Mucosa of descending colon (tissue), 3 donors: ENCODE results near the gene GMNC. TPM values are rescaled to one million over a fixed set of nuclear protein-coding genes. Genes with fewer than 3 reads are reported as not detected.

Experiments
- ATAC-seq: fragments of 200-7000 bp; cut with Tn5 transposase; one replicate; pipeline ENCODE4 v1.9.1; 2020; ENCODE audit warnings: mild to moderate bottlenecking, moderate library complexity
- DNase-seq, 3 donors: peaks; one replicate each; pipeline ENCODE4 v3.0.0-alpha.2; 2020
- H3K36me3 ChIP-seq: fragments of 200-600 bp; one replicate; pipeline ENCODE4 v1.8.0; 2021; ENCODE audit warnings: low read depth, mild to moderate bottlenecking
- H3K4me1 ChIP-seq: fragments of 200-600 bp; one replicate; pipeline ENCODE4 v1.8.0; 2021; ENCODE audit warnings: low read depth, mild to moderate bottlenecking
- H3K4me3 ChIP-seq: fragments of 200-600 bp; one replicate; pipeline ENCODE4 v1.8.0; 2021; ENCODE audit warnings: mild to moderate bottlenecking
- H3K9me3 ChIP-seq: fragments of 200-600 bp; one replicate; pipeline ENCODE4 v1.8.0; 2021; ENCODE audit warnings: mild to moderate bottlenecking
- CTCF ChIP-seq: fragments of 200-600 bp; IDR thresholded peaks from one replicate; pipeline ENCODE4 v1.8.0; 2022; ENCODE audit warnings: antibody characterized with exemption, mild to moderate bottlenecking
- intact Hi-C, 2 donors: fragments of 100-400 bp; cut with DNase I in 1 of 2; cut with micrococcal nuclease in 1 of 2; formaldehyde crosslinking; loops; one replicate each; pipeline versions ENCODE4 v1.11.0 to v1.11.1; 2022; cut with DNase I, micrococcal nuclease
- total RNA-seq, 3 donors: library from RNA; stranded (reverse); fragmentation: NEBNext Ultra II Directional in 2 of 3; extraction: Animal tissue kit (Norgen Biotek cat#: 25700) in 2 of 3; gene quantifications; one replicate each; pipeline versions ENCODE4 v1.2.1 to v1.2.4, GENCODE V29; 2021 to 2023
- donor health status: DM: no; HTN: no; CAD: no; lungs with moderate emphysema.
- donor health status: DM: no; HTN: no; CAD: no.
- donor health status: DM: no; HTN: yes; CAD: no.

The GMNC gene
- total RNA-seq, 3 donors from 2014 or later = not detected

DNA sequence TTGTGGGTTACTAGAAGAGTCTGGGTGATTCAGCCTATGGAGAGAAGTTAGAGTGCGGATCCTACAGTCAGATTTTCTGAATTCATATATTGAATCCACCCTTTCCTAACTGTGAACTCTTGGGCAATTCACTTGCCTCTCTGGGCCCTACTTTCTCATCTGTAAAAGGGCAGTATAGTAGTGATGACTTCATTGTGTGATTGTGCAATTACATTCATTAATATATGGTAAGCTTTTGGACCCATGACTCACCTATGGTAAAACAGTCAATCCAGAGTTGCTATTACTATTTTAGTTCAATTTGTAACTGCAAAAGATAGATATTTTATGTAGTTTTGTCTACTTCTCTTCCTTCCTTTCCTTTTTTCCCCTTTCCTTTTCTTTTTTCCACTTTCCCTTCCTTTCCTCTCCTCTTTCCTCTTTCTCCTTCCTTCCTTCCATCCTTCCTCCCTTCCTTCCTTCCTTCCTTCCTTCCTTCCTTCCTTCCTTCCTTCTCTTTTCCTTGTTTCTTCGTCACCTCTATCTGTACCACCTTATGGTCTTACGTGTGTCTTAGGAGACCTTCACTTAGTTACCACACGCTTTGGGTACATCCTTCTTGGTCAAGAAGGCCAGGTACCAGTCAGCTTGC lies 37.0 kb downstream of the GMNC start:
- no peaks in the 10 kb centered on the region for H3K9me3 ChIP-seq
- H3K4me3 ChIP-seq = no peak overlapping the region
- intact Hi-C loops = no loop called here
- TF ChIP-seq CTCF = no peak
- DNase-seq = no peak
- ATAC-seq = no peak
- no peaks in the 10 kb centered on the region for H3K4me1 ChIP-seq
- H3K36me3 ChIP-seq = no peaks in the 10 kb centered on the region

GRCh38 chr3:190811775-190812480 lies 50.6 kb downstream of the GMNC start:
- Histone ChIP-seq H3K4me3 (no peak overlapping the region), H3K9me3 (no peaks in the 10 kb centered on the region), H3K4me1 (no peaks in the 10 kb centered on the region), H3K36me3 (no peaks in the 10 kb centered on the region)
- no peak for TF ChIP-seq CTCF
- no peak for ATAC-seq
- intact Hi-C loops = no loop called here
- peak in 1 of 3 donors; percentile 27 for DNase-seq

DNA sequence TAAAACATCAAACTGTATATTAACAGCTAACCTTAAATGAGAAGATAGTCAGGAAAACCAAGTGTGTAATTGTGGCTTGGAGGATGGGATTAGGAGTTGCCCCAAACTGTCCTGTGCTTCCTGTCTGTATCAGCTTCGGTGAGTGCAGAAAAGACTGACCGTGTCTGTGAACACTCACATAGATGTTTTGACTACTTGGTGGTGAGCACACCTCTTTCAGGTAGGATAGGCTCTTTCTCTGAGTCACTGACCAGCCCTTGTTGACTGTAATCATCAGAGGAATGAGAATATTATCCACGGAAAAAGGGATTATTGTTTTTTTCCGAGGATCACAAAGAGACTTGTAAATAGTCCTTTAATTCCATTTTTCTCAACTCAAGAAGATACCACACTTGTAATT lies 51.5 kb downstream of the GMNC start:
- no peaks in the 10 kb centered on the region for H3K9me3 ChIP-seq
- TF ChIP-seq CTCF = no peak
- no peak for DNase-seq
- no peak for ATAC-seq
- intact Hi-C loops = no loop called here
- H3K4me1 ChIP-seq = no peaks in the 10 kb centered on the region
- no peaks in the 10 kb centered on the region for H3K36me3 ChIP-seq
- H3K4me3 ChIP-seq = no peak overlapping the region

GRCh38 chr3:190809351-190809750 lies 53.1 kb downstream of the GMNC start:
- no peaks in the 10 kb centered on the region for H3K4me1 ChIP-seq
- intact Hi-C loops = no loop called here
- TF ChIP-seq CTCF = no peak
- no peaks in the 10 kb centered on the region for H3K9me3 ChIP-seq
- no peak for ATAC-seq
- no peak overlapping the region for H3K4me3 ChIP-seq
- no peaks in the 10 kb centered on the region for H3K36me3 ChIP-seq
- no peak for DNase-seq

- ATAC-seq (peak; percentile 34), DNase-seq (peak in 2 of 3 donors; percentile 3 to 55)
- H3K9me3 ChIP-seq = no peaks in the 10 kb centered on the region
- intact Hi-C loops = no loop called here
- H3K4me1 ChIP-seq = no peaks in the 10 kb centered on the region
- no peak for TF ChIP-seq CTCF
- no peak overlapping the region for H3K4me3 ChIP-seq
- H3K36me3 ChIP-seq = no peaks in the 10 kb centered on the region
Measured at GRCh38 chr3:190807719-190808375, 54.6 kb downstream of the GMNC start.
